HK-2 (cell line): ENCODE results near the gene NAMPT.
"Not testable (repeated sequence)": the region's sequence is repeated elsewhere in the genome, so short reads cannot be mapped to it uniquely, and the experiment has no call there.

ENCODE experiments used
- DNase-seq: peaks from one replicate; pipeline ENCODE4 v3.0.0-alpha.2; 2018; ENCODE audit not compliant: unreplicated experiment

Gene NAMPT

GRCh38 chr7:106304568-106304967 is 19.8 kb upstream of the NAMPT start:
- no peak for DNase-seq

DNA sequence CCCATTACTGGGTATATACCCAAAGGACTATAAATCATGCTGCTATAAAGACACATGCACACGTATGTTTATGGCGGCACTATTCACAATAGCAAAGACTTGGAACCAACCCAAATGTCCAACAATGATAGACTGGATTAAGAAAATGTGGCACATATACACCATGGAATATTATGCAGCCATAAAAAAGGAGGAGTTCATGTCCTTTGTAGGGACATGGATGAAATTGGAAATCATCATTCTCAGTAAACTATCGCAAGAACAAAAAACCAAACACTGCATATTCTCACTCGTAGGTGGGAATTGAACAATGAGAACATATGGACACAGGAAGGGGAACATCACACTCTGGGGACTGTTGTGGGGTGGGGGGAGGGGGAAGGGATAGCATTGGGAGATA is 13.8 kb upstream of the NAMPT start:
- DNase-seq, result not testable (repeated sequence)

DNA sequence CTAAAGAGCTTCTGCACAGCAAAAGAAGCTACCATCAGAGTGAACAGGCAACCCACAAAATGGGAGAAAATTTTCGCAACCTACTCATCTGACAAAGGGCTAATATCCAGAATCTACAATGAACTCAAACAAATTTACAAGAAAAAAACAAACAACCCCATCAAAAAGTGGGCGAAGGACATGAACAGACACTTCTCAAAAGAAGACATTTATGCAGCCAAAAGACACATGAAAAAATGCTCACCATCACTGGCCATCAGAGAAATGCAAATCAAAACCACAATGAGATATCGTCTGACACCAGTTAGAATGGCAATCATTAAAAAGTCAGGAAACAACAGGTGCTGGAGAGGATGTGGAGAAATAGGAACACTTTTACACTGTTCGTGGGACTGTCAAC is 13.4 kb upstream of the NAMPT start:
- DNase-seq, result not testable (repeated sequence)

- DNase-seq, result no peak
Observed at GRCh38 chr7:106294334-106294733, 9.6 kb upstream of the NAMPT start.

- no peak for DNase-seq
Observed at GRCh38 chr7:106291247-106291646, 6.5 kb upstream of the NAMPT start.

DNA sequence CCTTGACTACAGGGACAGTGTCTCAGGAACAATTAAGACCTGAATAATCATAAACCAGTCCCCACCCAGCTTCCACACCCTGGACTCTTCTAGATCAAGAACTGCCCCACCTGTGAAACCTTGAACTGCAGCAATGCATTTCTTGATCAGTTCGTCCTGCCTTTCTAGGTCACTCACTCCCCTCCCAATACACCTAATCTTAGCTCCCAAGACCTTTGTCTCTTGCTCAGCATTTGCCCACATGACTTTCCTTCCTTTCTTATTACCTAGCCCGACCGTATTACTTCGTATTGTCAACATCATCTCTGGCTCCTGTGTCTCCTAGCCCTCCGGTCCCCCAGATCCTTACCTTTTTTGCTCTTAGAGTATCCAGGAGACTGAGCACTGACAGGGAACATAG is 5.5 kb upstream of the NAMPT start:
- no peak for DNase-seq

DNA sequence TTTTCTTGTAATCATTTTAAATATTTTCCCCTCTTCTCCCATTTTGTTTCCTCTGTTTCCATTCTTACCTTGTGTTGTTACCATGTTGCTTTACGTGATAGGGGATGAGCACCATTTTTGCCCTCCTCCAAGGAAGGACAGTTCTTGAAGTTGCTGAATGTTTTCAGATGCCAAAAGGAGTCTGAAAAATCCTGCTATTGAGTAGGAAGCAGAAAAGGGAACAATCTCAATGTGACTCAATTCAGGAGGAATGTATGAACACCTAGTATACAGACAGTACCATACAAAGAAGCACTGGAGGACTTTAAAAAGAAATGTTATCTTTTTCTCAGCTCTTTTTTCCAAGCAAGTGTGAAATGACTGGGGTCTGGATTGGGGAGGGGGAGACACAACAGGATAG is 5.1 kb upstream of the NAMPT start:
- DNase-seq, result no peak

DNA sequence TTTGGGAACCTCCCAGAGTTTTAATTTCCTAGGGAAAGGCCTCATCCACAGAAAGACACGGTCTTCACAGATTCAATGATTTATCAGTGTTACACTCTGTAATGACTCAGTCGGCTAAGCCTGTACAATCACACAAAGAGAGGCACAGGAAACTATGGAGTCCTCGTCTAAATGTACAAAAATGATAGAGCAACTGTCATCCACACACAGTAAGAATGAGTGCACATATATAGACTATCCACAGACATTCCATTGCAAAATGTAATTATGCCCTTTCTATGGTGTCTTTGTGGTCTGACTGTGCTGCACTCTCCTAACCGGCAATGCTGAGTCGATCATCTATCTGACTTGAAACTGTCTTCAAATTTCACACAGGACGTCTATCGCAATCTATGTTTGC is 3.5 kb upstream of the NAMPT start:
- no peak for DNase-seq

- no peak for DNase-seq
Observed at GRCh38 chr7:106287786-106288185, 3.0 kb upstream of the NAMPT start.

DNA sequence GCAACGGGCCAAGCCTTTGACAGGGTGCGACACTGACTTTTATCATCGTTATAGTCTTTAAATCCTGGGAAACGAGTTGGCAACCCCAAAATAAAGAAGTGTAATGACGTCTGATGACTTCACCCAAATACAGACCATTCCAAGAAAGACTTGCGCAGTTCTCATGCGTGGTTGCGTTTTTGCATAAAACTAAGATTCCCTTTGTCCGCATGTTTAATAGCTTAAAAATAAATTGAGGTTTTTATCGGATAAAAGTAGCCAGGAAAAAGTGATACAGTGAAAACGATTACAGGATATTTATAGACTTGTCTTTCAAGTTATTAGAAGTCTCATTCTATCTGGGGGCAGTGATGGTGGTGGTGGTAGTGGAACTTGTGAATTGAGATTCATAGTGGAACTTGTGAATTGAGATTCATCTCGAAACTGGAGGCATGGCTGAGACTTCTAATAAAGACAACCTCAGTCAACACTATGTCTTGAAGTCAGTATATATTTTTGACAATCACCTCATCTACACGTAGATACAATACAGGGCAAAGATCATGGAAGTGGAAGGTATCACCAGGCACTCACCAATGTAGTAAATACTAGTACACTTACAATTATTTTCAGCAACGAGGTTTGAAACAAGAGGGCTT is 1.2 kb upstream of the NAMPT start:
- DNase-seq, result no peak

DNA sequence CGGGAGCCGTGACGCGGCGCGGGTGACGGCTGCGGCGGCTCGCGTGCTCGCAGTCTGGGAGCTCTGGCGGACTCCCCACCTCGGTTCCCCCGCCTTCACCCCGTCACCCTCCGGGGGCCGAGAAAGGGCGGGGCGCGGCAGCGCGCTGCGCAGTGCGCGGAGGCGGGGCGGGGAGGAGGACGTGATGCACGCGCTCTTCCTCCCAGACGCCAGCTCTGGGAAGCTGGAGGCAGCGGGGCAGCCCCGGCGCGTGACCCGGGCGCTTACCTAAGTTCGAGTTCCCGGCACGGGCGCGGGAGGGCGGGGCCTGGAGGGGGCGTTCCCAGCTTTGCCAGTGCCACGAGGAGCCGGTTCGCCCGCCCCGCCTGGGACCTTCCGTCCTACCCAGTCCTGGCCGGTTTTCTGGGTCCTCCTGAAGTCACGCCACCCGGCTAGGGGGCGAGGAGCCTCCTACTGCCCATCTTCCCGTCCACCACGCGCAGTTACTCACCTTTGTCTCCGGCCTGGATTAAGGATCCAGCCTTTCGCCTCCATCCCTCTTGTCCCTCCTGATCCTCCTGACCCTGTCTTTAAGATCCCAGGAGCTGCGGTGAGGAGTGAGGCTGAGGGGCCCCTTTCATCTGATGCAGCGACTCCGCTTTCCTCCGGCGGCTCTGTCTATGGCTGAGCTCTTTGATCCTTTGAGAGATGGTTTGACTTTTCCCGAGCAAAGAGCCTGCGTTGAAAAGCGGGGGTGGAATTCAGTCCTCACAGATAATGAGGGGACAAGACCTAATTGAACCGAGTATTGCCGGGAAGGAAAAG is 470 bp upstream of the NAMPT start:
- peak; percentile 100 for DNase-seq

DNA sequence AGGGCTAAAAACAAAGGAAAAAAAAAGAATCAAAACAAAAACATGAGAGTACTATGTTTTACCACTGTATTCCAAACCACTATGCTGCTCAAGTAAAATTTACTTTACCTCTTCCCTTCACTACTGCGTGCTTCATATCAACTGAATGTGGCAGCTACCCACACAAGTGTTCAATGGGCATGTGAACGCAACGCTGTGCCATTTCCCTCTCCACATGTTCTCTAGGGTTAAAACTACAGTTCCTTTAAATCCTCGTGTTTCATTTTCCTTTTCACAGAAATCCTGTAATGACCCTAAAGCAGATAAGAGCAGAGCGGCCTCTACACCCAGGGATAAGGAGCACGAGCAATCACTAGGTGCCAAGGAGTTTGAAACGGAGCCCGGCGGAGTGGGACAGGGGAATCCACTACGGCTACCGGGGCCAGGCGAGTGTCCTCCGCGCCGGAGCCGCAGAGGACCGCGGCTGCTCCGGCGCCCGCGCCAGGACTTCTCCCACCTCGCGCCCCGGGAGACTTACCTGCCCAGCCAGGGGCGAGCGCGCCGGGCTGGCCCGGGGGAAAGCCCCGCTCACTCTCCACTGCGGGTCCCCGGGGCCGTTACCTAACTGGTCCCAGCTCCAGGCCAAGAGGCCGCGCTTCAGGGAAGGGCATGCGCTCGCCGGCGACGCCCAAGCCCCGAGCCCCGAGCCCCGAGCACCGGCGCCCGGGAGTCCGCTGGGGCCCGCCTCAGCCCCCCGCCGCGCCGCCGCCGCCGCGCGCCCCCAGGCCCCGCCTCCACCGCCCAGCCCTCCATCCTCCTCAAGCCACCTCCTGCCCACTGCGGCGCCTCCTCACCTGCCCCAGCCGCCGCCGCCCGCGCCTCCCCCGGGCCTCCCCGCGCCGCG is 711 bp downstream of the NAMPT start:
- peak; percentile 66 for DNase-seq

GRCh38 chr7:106283501-106283830 is 1.3 kb downstream of the NAMPT start:
- no peak for DNase-seq

GRCh38 chr7:106282852-106283251 is 1.9 kb downstream of the NAMPT start:
- no peak for DNase-seq

DNA sequence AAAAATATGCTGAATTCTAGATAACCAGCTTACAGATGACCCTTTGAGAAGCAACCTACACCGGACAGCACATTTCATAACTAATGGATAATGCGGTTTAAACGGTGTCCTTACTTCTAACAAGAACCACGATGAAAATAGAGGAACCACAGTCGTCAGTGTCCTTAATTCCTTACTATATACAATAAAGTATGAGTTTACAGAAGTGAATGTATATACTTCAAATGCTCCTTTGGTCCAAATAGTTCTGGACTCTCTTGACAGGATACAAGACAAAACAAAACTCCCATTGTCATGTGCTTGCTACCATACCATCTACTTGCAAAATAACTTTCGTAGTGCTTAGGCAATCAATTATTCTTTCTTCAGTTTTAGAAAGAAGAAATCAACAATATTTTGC is 2.4 kb downstream of the NAMPT start:
- DNase-seq, result no peak

- no peak for DNase-seq
Observed at GRCh38 chr7:106281585-106282318, 3.0 kb downstream of the NAMPT start.

DNA sequence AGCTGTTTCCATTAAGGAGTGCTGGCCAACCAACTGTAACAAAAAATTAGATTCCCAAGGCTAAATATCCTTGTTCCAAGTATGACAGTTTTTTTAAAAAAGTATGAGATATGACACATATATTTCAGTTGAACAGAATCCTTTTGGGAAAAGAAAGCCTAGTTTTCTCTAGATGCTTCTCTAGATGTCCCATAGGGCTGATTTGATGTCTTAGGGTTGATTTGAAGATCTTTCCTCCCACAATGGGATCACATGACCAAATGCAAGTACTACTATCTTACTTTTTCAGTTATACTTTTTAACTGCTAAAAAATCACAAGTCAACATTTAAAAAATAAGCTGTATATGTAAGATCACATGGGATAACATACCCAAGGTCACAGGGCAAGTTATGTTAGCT is 3.7 kb downstream of the NAMPT start:
- DNase-seq, result no peak

- DNase-seq, result no peak
Observed at GRCh38 chr7:106279425-106280197, 5.2 kb downstream of the NAMPT start.

DNA sequence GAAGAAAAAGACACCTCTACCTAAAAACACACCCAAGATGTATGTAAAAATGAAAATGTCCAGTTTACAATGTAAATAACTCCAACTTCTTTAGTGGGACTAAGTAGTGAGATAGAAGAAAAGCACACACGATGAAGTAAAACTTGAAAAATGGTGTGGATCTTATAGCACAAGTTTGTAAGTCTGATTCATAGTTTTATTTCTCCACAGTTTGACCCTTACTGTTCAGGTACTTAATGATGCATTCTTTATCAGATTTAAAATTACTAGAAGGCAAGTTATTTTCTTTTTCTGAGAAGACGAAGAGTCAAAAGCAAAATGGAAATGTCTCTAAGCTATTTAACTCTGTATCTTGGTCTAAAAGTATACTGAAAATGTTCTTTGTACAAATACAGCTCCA is 6.1 kb downstream of the NAMPT start:
- DNase-seq, result no peak

GRCh38 chr7:106277976-106278375 is 6.8 kb downstream of the NAMPT start:
- DNase-seq, result no peak

- DNase-seq, result no peak
Observed at GRCh38 chr7:106276513-106276912, 8.3 kb downstream of the NAMPT start.
